ENCODE data around the gene CALHM6.

DNA sequence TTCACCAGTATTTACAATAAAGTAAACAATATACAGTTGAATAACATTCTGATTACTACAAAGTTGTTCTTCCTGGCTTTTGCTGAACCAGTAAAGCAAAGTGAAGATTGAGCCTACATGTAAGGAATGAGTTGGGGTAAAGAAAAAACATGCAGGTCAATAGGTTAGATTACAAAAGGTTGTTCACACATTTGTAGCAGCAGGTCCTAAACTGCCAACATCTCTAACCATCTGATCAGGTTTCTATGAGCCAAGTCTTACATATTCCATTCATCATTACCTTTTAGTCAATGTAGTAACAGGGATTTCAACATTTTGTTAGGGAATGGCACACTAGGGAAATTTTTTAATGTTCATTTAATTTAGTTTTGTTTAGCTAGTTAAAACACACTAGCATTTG lies 9.3 kb upstream of the CALHM6 start:
- TF ChIP-seq POLR2A (IDR thresholded peaks at IDR 0.05; ENCODE audit: low read depth, low read length) = no peak
- no peak for TF ChIP-seq TAF1 (IDR thresholded peaks at IDR 0.05; ENCODE audit: borderline replicate concordance, low read depth, low read length)

All from GM12892 (cell line).